H9 (cell line): ENCODE data around the gene ZBP1. TPM values are rescaled to one million over a fixed set of nuclear protein-coding genes. Genes with fewer than 3 reads are reported as not detected.

ENCODE experiments used
- DNase-seq: peaks from one replicate; pipeline ENCODE4 v3.0.0-alpha.2; 2017
- H2AFZ ChIP-seq: one replicate; pipeline ENCODE4 v1.6.1; 2013; ENCODE audit warnings: mild to moderate bottlenecking, low read length, control low read depth, moderate library complexity
- H2AK5ac ChIP-seq: 2 replicates; pipeline ENCODE4 v1.6.1; 2013; ENCODE audit warnings: low read length, control low read depth, mixed read lengths; ENCODE audit not compliant: insufficient read length
- H2BK120ac ChIP-seq: one replicate; pipeline ENCODE4 v1.6.1; 2013; ENCODE audit warnings: low read depth, mild to moderate bottlenecking, low read length, control low read depth, inconsistent platforms; ENCODE audit not compliant: poor library complexity, severe bottlenecking
- H2BK12ac ChIP-seq: 2 replicates; pipeline ENCODE4 v1.6.1; 2013; ENCODE audit warnings: low read length, control low read depth, mixed read lengths, low read depth; ENCODE audit not compliant: insufficient read length
- H2BK15ac ChIP-seq: 2 replicates; pipeline ENCODE4 v1.6.1; 2013; ENCODE audit warnings: low read depth, low read length, control low read depth
- H2BK20ac ChIP-seq: one replicate; pipeline ENCODE4 v1.6.1; 2013; ENCODE audit warnings: low read depth, mild to moderate bottlenecking, low read length, control low read depth, inconsistent platforms; ENCODE audit not compliant: poor library complexity, severe bottlenecking
- H2BK5ac ChIP-seq: 2 replicates; pipeline ENCODE4 v1.6.1; 2013; ENCODE audit warnings: low read length, control low read depth, mixed read lengths; ENCODE audit not compliant: insufficient read length
- H3K14ac ChIP-seq: 2 replicates; pipeline ENCODE4 v1.6.1; 2013; ENCODE audit warnings: low read length, control low read depth; ENCODE audit not compliant: insufficient read depth
- H3K18ac ChIP-seq: 2 replicates; pipeline ENCODE4 v1.6.1; 2013; ENCODE audit warnings: low read depth, mild to moderate bottlenecking, mixed read lengths, low read length, control low read depth; ENCODE audit not compliant: insufficient read length
- H3K23ac ChIP-seq: 2 replicates; pipeline ENCODE4 v1.6.1; 2013; ENCODE audit warnings: low read length, control low read depth, mixed read lengths, low read depth; ENCODE audit not compliant: insufficient read length
- H3K23me2 ChIP-seq: 2 replicates; pipeline ENCODE4 v1.6.1; 2013; ENCODE audit warnings: low read depth, mild to moderate bottlenecking, mixed read lengths, low read length, control low read depth; ENCODE audit not compliant: insufficient read length, poor library complexity, severe bottlenecking
- H3K27ac ChIP-seq: 2 replicates; pipeline ENCODE4 v1.5.1; 2013; ENCODE audit warnings: low read length, control low read depth, mixed read lengths, low read depth; ENCODE audit not compliant: insufficient read length
- H3K27me3 ChIP-seq: 2 replicates; pipeline ENCODE4 v1.6.1; 2013; ENCODE audit warnings: low read length, control low read depth, inconsistent platforms; ENCODE audit not compliant: insufficient read depth
- H3K4ac ChIP-seq: 2 replicates; pipeline ENCODE4 v1.6.1; 2013; ENCODE audit warnings: low read depth, mild to moderate bottlenecking, control low read depth, inconsistent platforms, low read length, moderate library complexity
- H3K4me1 ChIP-seq: 2 replicates; pipeline ENCODE4 v1.6.1; 2013; ENCODE audit warnings: low read length, control low read depth, inconsistent platforms; ENCODE audit not compliant: insufficient read depth
- H3K4me2 ChIP-seq: 2 replicates; pipeline ENCODE4 v1.6.1; 2013; ENCODE audit warnings: low read length, control low read depth, mixed read lengths; ENCODE audit not compliant: insufficient read length, insufficient read depth
- H3K56ac ChIP-seq: 2 replicates; pipeline ENCODE4 v1.6.1; 2013; ENCODE audit warnings: low read depth, mild to moderate bottlenecking, mixed read lengths, low read length, control low read depth; ENCODE audit not compliant: insufficient read length
- H3K79me1 ChIP-seq: 2 replicates; pipeline ENCODE4 v1.6.1; 2013; ENCODE audit warnings: low read depth, mild to moderate bottlenecking, moderate library complexity, low read length, control low read depth, inconsistent platforms; ENCODE audit not compliant: insufficient read depth, poor library complexity, severe bottlenecking
- H3K79me2 ChIP-seq: 2 replicates; pipeline ENCODE4 v1.6.1; 2013; ENCODE audit warnings: low read length, control low read depth, inconsistent platforms; ENCODE audit not compliant: insufficient read depth
- H3K9ac ChIP-seq: 2 replicates; pipeline ENCODE4 v1.6.1; 2013; ENCODE audit warnings: low read length, control low read depth, mixed read lengths; ENCODE audit not compliant: insufficient read length; ENCODE audit errors: extremely low read depth
- H3K9me3 ChIP-seq: one replicate; pipeline ENCODE4 v1.6.1; 2013; ENCODE audit warnings: low read depth, low read length, inconsistent platforms; ENCODE audit not compliant: control insufficient read depth
- H3T11ph ChIP-seq: one replicate; pipeline ENCODE4 v1.6.1; 2013; ENCODE audit warnings: mild to moderate bottlenecking, low read length, control low read depth, inconsistent platforms
- H4K20me1 ChIP-seq: one replicate; pipeline ENCODE4 v1.6.1; 2013; ENCODE audit not compliant: control insufficient read depth, insufficient read length, insufficient read depth
- H4K5ac ChIP-seq: 2 replicates; pipeline ENCODE4 v1.6.1; 2013; ENCODE audit warnings: low read depth, mild to moderate bottlenecking, mixed read lengths, low read length, control low read depth; ENCODE audit not compliant: insufficient read length
- H4K8ac ChIP-seq: replicated peaks from 2 replicates; pipeline ENCODE4 v1.6.1; 2013; ENCODE audit warnings: low read length, control low read depth, mixed read lengths, low read depth; ENCODE audit not compliant: insufficient read length
- H4K91ac ChIP-seq: 2 replicates; pipeline ENCODE4 v1.6.1; 2013; ENCODE audit warnings: low read depth, mild to moderate bottlenecking, moderate library complexity, mixed read lengths, low read length, control low read depth; ENCODE audit not compliant: insufficient read length
- H3K27ac Mint-ChIP-seq, 3 experiments: 2 replicates in 2 of 3; 3 replicates in 1 of 3; pipeline ENCODE4 v1.8.0; 2020 to 2021; ENCODE audit warnings: mixed read lengths in 3 of 3, mild to moderate bottlenecking in 1 of 3, moderate library complexity in 1 of 3
- H3K27me3 Mint-ChIP-seq: 2 replicates; pipeline ENCODE4 v1.8.0; 2021; ENCODE audit warnings: low read depth, mild to moderate bottlenecking, moderate library complexity, mixed read lengths
- H3K36me3 Mint-ChIP-seq, 3 experiments: 2 replicates in 2 of 3; 3 replicates in 1 of 3; pipeline ENCODE4 v1.8.0; 2020 to 2021; ENCODE audit warnings: low read depth in 3 of 3, mixed read lengths in 3 of 3; ENCODE audit not compliant: insufficient read depth in 1 of 3
- H3K4me1 Mint-ChIP-seq, 2 experiments: 2 replicates each; pipeline ENCODE4 v1.8.0; 2020; ENCODE audit warnings: mixed read lengths in 2 of 2
- H3K4me3 Mint-ChIP-seq, 2 experiments: 2 replicates in 1 of 2; 3 replicates in 1 of 2; pipeline ENCODE4 v1.8.0; 2020 to 2021; ENCODE audit warnings: mild to moderate bottlenecking in 2 of 2, mixed read lengths in 2 of 2, moderate library complexity in 1 of 2
- H3K9me3 Mint-ChIP-seq, 2 experiments: 2 replicates in 1 of 2; 3 replicates in 1 of 2; pipeline ENCODE4 v1.8.0; 2020; ENCODE audit warnings: mild to moderate bottlenecking in 2 of 2, mixed read lengths in 2 of 2, moderate library complexity in 1 of 2
- CTCF ChIP-seq: fragments of 200-600 bp; sonication (generic); conservative IDR thresholded peaks from 3 replicates; pipeline ENCODE4 v1.8.0; 2021; ENCODE audit warnings: antibody characterized with exemption, mild to moderate bottlenecking
- whole genome bisulfite sequencing: extraction: QIAGEN DNeasy Blood & Tissue Kit; methylation state at CpG from one replicate; pipeline ENCODE4 v1.1.7; 2013; ENCODE audit warnings: missing lambda C conversion rate, low lambda C conversion rate, mixed read lengths; ENCODE audit not compliant: insufficient read length; ENCODE audit errors: extremely low coverage; 5-methylcytosine and 5-hydroxymethylcytosine counted together
- total RNA-seq: library from RNA; stranded (reverse); gene quantifications from 2 replicates; pipeline ENCODE4 v1.2.1, GENCODE V29; 2021

The ZBP1 gene
- total RNA-seq, 1 experiment from 2014 or later = not detected

DNA sequence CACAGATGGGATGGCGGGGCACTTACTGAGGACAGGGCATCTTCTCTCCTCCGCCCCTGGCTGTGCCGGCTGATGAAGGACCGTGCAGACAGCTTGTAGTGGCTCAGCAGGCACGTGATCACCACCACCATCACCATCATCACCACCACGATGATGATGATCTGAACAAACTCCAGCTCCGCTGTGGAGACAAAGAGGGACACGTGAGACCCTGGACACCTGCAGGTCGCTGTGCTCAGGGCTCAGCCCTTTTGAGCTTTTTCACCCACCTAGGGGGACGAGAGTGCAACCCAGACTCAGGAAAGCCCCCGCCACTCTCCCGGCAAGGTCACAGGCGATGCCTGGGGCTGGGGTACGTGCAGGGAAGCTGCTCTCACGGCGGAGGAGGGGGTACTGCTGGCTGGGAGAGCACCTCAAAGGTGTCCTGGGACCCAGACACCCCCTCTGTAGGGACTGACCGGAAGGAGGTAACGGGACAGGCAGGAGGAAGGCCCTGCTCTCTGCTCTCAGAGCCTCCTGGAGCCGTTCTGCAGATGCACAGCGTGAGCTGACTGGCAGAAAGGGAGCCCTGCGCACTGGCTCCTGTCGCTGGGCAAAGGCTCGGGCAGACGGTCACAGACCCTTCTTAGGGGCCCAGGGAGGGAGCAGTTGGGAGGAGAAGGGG is 39.4 kb upstream of the ZBP1 start:
- H3K23me2 ChIP-seq = no peaks in the 10 kb centered on the region
- no peaks in the 10 kb centered on the region for H3K9me3 Mint-ChIP-seq
- no peak overlapping the region for H3K4ac ChIP-seq
- H3K4me1 ChIP-seq = no peaks in the 10 kb centered on the region
- H3K4me2 ChIP-seq = no peak overlapping the region
- no peaks in the 10 kb centered on the region for H3K27me3 ChIP-seq
- H3K23ac ChIP-seq = no peak overlapping the region
- no peak overlapping the region for H4K8ac ChIP-seq
- no peak overlapping the region for H2BK20ac ChIP-seq
- H4K91ac ChIP-seq = no peak overlapping the region
- no peak overlapping the region for H2AK5ac ChIP-seq
- H3K79me1 ChIP-seq = no peaks in the 10 kb centered on the region
- H3K9ac ChIP-seq = no peak overlapping the region
- peaks cover 14 to 27% (median 22%) of the 10 kb centered on the region in 3 experiments for H3K36me3 Mint-ChIP-seq
- no CpG with 5 or more reads among the region's 24 CpGs for WGBS
- no peak overlapping the region for H2BK15ac ChIP-seq
- no peak overlapping the region; the same call in 1 of the 2 replicates for H3K14ac ChIP-seq
- H3K27ac Mint-ChIP-seq = peak overlapping the region in 1 of 3 experiments; percentile 86; a peak in 4 of 7 replicates
- no peak overlapping the region for H3K4me3 Mint-ChIP-seq
- no peaks in the 10 kb centered on the region for H3K27me3 Mint-ChIP-seq
- no peak overlapping the region for H4K5ac ChIP-seq
- H3K18ac ChIP-seq = no peak overlapping the region
- TF ChIP-seq CTCF = no peak
- peaks cover 26 to 29% of the 10 kb centered on the region in 2 experiments for H3K4me1 Mint-ChIP-seq
- no peak overlapping the region for H2BK5ac ChIP-seq
- no peaks in the 10 kb centered on the region for H4K20me1 ChIP-seq
- no peak overlapping the region for H3K27ac ChIP-seq
- peaks cover 4% of the 10 kb centered on the region; the same call in 1 of the 2 replicates for H3K79me2 ChIP-seq
- H2BK120ac ChIP-seq = no peak overlapping the region
- H3K56ac ChIP-seq = no peak overlapping the region
- no peaks in the 10 kb centered on the region for H3K9me3 ChIP-seq
- no peak overlapping the region for H2BK12ac ChIP-seq
- peak; percentile 24 for DNase-seq
- no peak overlapping the region for H3T11ph ChIP-seq
- H2AFZ ChIP-seq = no peak overlapping the region
